ENCODE data around the gene RAF1. TPM values are rescaled to one million over a fixed set of nuclear protein-coding genes. Genes with fewer than 3 reads are reported as not detected.
A peak's percentile ranks its signal among the peaks of the same experiment; 100 is the strongest.

Gene RAF1
- total and polyA plus RNA-seq, 9 of the 15 experiments (the other 6 are each of a cell fraction or from before 2014, with no cell fraction given), result 28.0 to 183 (median 85.6) TPM

GRCh38 chr3:12615266-12615665 lies 48.7 kb downstream of the RAF1 start:
- no peaks in the 10 kb centered on the region for H3K27me3 ChIP-seq (ENCODE audit: control insufficient read depth in 2 of 2, insufficient read depth in 2 of 2, low read length in 2 of 2)
- H3K4me2 ChIP-seq (ENCODE audit: insufficient read depth, low read length), result no peak overlapping the region
- no peak overlapping the region for H3K9ac ChIP-seq (ENCODE audit: insufficient read depth in 1 of 2, low read depth in 2 of 2, low read length in 2 of 2)
- ChIA-PET CTCF (ENCODE audit: low intra/inter-chr PET ratio) (no interaction called here), POLR2A (interaction anchor here (0.6 to 3.2 kb wide), 9 partner anchors 8 to 48 kb away, joined by 3 to 11 read pairs (median 4); partner anchors contain the start of gene RAF1)
- intact Hi-C loops (cut with micrococcal nuclease), result no loop called here
- DNase-seq (ENCODE audit: extremely low read depth in 1 of 4, low spot score in 3 of 4) (no peak), ATAC-seq (no peak), FAIRE-seq (no peak)
- peaks cover 71% of the 10 kb centered on the region for H3K36me3 ChIP-seq (ENCODE audit: control insufficient read depth, insufficient read depth, low read length)
- no peaks in the 10 kb centered on the region for H3K4me1 ChIP-seq (replicated peaks in 1 of 2; ENCODE audit: control insufficient read depth in 2 of 2, insufficient read depth in 2 of 2, low read length in 2 of 2)
- no peak for TF ChIP-seq RAD21 (CRISPR knock-in tag; conservative IDR thresholded peaks at IDR 0.05 in 1 of 2, IDR thresholded peaks at IDR 0.05 in 1 of 2)
- no TSS peak for BruUV-seq (replicated peaks)
- H3K4me3 ChIP-seq, result no peak overlapping the region
- H3K9me1 ChIP-seq (ENCODE audit: control insufficient read depth, insufficient read depth, low read length), result no peaks in the 10 kb centered on the region
- in situ Hi-C loops (cut with MboI), result no loop called here
- H4K20me1 ChIP-seq (replicated peaks; ENCODE audit: control insufficient read depth, insufficient read depth, low read length), result peaks cover 10% of the 10 kb centered on the region; the same call in 1 of the 2 replicates
- WGBS (ENCODE audit: insufficient coverage, low coverage, missing lambda C conversion rate), result 95% methylated on average over 4 of the region's 4 CpGs
- H2AFZ ChIP-seq (ENCODE audit: low read depth, low read length), result no peak overlapping the region
- H3K79me2 ChIP-seq (ENCODE audit: control insufficient read depth, insufficient read depth, low read length), result peaks cover 72% of the 10 kb centered on the region
- H3K9me3 ChIP-seq (replicated peaks; ENCODE audit: control insufficient read depth, insufficient read depth, low read depth, low read length), result no peaks in the 10 kb centered on the region
- H3K27ac ChIP-seq (ENCODE audit: extremely low read depth, low read depth, low read length), result 0 out of 3 replicates have a peak overlapping the region, but pooled peaks have one; percentile 15

GRCh38 chr3:12613250-12613649 lies 50.7 kb downstream of the RAF1 start:
- ATAC-seq (peak; percentile 38; the same call in 2 of the 3 replicates), FAIRE-seq (no peak), DNase-seq (ENCODE audit: extremely low read depth in 1 of 4, low spot score in 3 of 4) (no peak)
- no TSS peak for BruUV-seq (replicated peaks)
- no peaks in the 10 kb centered on the region for H3K9me1 ChIP-seq (ENCODE audit: control insufficient read depth, insufficient read depth, low read length)
- intact Hi-C loops (cut with micrococcal nuclease) (no loop called here), in situ Hi-C loops (cut with MboI) (no loop called here)
- ChIA-PET CTCF (ENCODE audit: low intra/inter-chr PET ratio) (no interaction called here), POLR2A (interaction anchor here (0.6 to 3.2 kb wide), 3 partner anchors 7 to 51 kb away, joined by 3 to 11 read pairs (median 4); partner anchors contain the start of gene RAF1)
- no peak overlapping the region for H2AFZ ChIP-seq (ENCODE audit: low read depth, low read length)
- H3K36me3 ChIP-seq (ENCODE audit: control insufficient read depth, insufficient read depth, low read length), result peaks cover 85% of the 10 kb centered on the region
- no peak overlapping the region for H3K4me2 ChIP-seq (ENCODE audit: insufficient read depth, low read length)
- H3K4me3 ChIP-seq, result no peak overlapping the region
- no peak overlapping the region for H3K27ac ChIP-seq (ENCODE audit: extremely low read depth, low read depth, low read length)
- 42% methylated on average over 2 of the region's 4 CpGs for WGBS (ENCODE audit: insufficient coverage, low coverage, missing lambda C conversion rate)
- no peaks in the 10 kb centered on the region for H3K27me3 ChIP-seq (ENCODE audit: control insufficient read depth in 2 of 2, insufficient read depth in 2 of 2, low read length in 2 of 2)
- H4K20me1 ChIP-seq (replicated peaks; ENCODE audit: control insufficient read depth, insufficient read depth, low read length), result peaks cover 4% of the 10 kb centered on the region; the same call in 1 of the 2 replicates
- no peak overlapping the region for H3K9ac ChIP-seq (ENCODE audit: insufficient read depth in 1 of 2, low read depth in 2 of 2, low read length in 2 of 2)
- H3K4me1 ChIP-seq (replicated peaks in 1 of 2; ENCODE audit: control insufficient read depth in 2 of 2, insufficient read depth in 2 of 2, low read length in 2 of 2), result no peaks in the 10 kb centered on the region
- H3K9me3 ChIP-seq (replicated peaks; ENCODE audit: control insufficient read depth, insufficient read depth, low read depth, low read length), result no peaks in the 10 kb centered on the region
- peaks cover 59% of the 10 kb centered on the region for H3K79me2 ChIP-seq (ENCODE audit: control insufficient read depth, insufficient read depth, low read length)
- TF ChIP-seq MCM2 (IDR thresholded peaks at IDR 0.05; ENCODE audit: low read depth) (no peak), STAG1 (CRISPR knock-in tag; IDR thresholded peaks at IDR 0.05; ENCODE audit: borderline replicate concordance) (no peak), XRCC5 (IDR thresholded peaks at IDR 0.05; ENCODE audit: low read depth, low read length) (no peak), PKNOX1 (IDR thresholded peaks at IDR 0.05) (no peak), CSDE1 (IDR thresholded peaks at IDR 0.05) (no peak), ZNF589 (CRISPR knock-in tag; IDR thresholded peaks at IDR 0.05; ENCODE audit: low read depth) (no peak), STAT5A (IDR thresholded peaks at IDR 0.05; ENCODE audit: borderline replicate concordance, low read length) (no peak), ZNF655 (CRISPR knock-in tag; IDR thresholded peaks at IDR 0.05) (no peak), NR2C2 (CRISPR knock-in tag; IDR thresholded peaks at IDR 0.05) (no peak), NR2C2 (tag; IDR thresholded peaks at IDR 0.05) (no peak), BMI1 (IDR thresholded peaks at IDR 0.05; ENCODE audit: low read length) (no peak), BDP1 (IDR thresholded peaks at IDR 0.05; ENCODE audit: insufficient read depth, insufficient read length) (no peak), THAP7 (CRISPR knock-in tag; IDR thresholded peaks at IDR 0.05) (no peak)

Measured in K562 (cell line).